ENCODE results near the gene TCF12.
"Not testable (repeated sequence)": the region's sequence is repeated elsewhere in the genome, so short reads cannot be mapped to it uniquely, and the experiment has no call there.

TCF12 gene

GRCh38 chr15:57003418-57003817 is 85.0 kb downstream of the TCF12 start:
- no peak for DNase-seq (ENCODE audit: low read depth in 1 of 2, low spot score in 1 of 2)
- no peak overlapping the region for H3K4me3 ChIP-seq (replicated peaks; ENCODE audit: insufficient read depth, low read length)
- TF ChIP-seq GABPA (IDR thresholded peaks at IDR 0.05; ENCODE audit: low read depth) (no peak), REST (IDR thresholded peaks at IDR 0.05; ENCODE audit: insufficient replicate concordance, low read depth) (no peak), POLR2AphosphoS5 (IDR thresholded peaks at IDR 0.05; ENCODE audit: low read depth) (no peak), SPI1 (IDR thresholded peaks at IDR 0.05; ENCODE audit: borderline replicate concordance, low read depth) (no peak), CTCF (IDR thresholded peaks at IDR 0.05; ENCODE audit: insufficient read depth, low read length) (no peak)
- H3K27ac ChIP-seq (replicated peaks) = no peak overlapping the region
- H3K27me3 ChIP-seq (ENCODE audit: insufficient read depth, poor library complexity, severe bottlenecking) = no peaks in the 10 kb centered on the region

GRCh38 chr15:57005244-57005643 is 86.8 kb downstream of the TCF12 start:
- Histone ChIP-seq H3K4me3 (replicated peaks; ENCODE audit: insufficient read depth, low read length) (no peak overlapping the region), H3K27me3 (ENCODE audit: insufficient read depth, poor library complexity, severe bottlenecking) (no peaks in the 10 kb centered on the region), H3K27ac (replicated peaks) (no peak overlapping the region)
- no peak for DNase-seq (ENCODE audit: low read depth in 1 of 2, low spot score in 1 of 2)
- TF ChIP-seq GABPA (IDR thresholded peaks at IDR 0.05; ENCODE audit: low read depth) (no peak), REST (IDR thresholded peaks at IDR 0.05; ENCODE audit: insufficient replicate concordance, low read depth) (no peak), POLR2AphosphoS5 (IDR thresholded peaks at IDR 0.05; ENCODE audit: low read depth) (no peak), CTCF (IDR thresholded peaks at IDR 0.05; ENCODE audit: insufficient read depth, low read length) (no peak), SPI1 (IDR thresholded peaks at IDR 0.05; ENCODE audit: borderline replicate concordance, low read depth) (no peak)

GRCh38 chr15:57007797-57008196 is 89.4 kb downstream of the TCF12 start:
- not testable (repeated sequence) for H3K27ac ChIP-seq (replicated peaks); DNase-seq (ENCODE audit: low read depth in 1 of 2, low spot score in 1 of 2); H3K4me3 ChIP-seq (replicated peaks; ENCODE audit: insufficient read depth, low read length); H3K27me3 ChIP-seq (ENCODE audit: insufficient read depth, poor library complexity, severe bottlenecking)

- no peaks in the 10 kb centered on the region for H3K27me3 ChIP-seq (ENCODE audit: insufficient read depth, poor library complexity, severe bottlenecking)
- DNase-seq (ENCODE audit: low read depth in 1 of 2, low spot score in 1 of 2) = no peak
- TF ChIP-seq SPI1 (IDR thresholded peaks at IDR 0.05; ENCODE audit: borderline replicate concordance, low read depth) = no peak
- TF ChIP-seq CTCF (IDR thresholded peaks at IDR 0.05; ENCODE audit: insufficient read depth, low read length) = no peak
- TF ChIP-seq REST (IDR thresholded peaks at IDR 0.05; ENCODE audit: insufficient replicate concordance, low read depth) = no peak
- no peak overlapping the region for H3K27ac ChIP-seq (replicated peaks)
- H3K4me3 ChIP-seq (replicated peaks; ENCODE audit: insufficient read depth, low read length) = no peak overlapping the region
Measured at GRCh38 chr15:57010724-57011123, 92.3 kb downstream of the TCF12 start.

Measured in HL-60 (cell line).